ENCODE results near the gene IZUMO1. TPM values are rescaled to one million over a fixed set of nuclear protein-coding genes. Genes with fewer than 3 reads are reported as not detected.
A peak's percentile ranks its signal among the peaks of the same experiment; 100 is the strongest.

Gene IZUMO1
- total RNA-seq, 2 donors from 2014 or later, result 1.6 to 14.5 TPM

DNA sequence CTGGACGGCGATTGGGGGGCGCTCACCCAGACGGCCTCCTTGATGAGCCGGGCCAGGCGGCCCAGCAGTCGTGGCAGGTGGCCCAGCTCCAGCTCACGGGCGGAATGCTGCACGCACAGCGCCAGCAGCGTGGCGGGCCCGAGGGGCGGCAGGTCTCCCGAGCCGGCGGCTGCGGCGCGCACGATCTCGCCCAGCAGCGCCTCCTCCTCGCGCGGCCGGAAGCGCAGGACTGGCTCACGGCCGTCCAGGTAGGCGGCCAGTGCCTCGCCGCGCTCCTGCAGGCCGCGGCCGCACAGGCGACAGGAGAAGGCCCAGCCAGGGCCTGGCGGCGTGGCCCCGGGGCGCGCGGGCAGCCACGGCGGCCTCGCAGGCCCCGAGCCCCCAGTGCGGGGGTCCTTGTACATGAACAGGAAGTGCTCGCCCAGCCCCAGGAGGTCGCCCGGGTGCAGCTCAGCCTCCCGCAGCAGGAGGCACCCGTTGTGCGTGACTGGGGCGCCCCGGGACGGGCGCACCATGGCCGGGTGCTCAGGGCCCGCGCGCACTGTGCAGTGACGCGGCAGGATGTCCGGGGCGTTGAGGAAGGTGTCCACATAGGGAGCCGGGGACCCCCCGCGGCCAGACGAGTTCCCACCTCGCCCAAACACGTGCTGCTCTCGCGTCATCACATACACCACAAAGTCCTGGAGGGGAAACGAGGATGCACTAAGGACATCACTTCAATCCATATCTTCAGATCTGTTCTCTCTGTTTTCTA is 17.6 kb downstream of the IZUMO1 start:
- no peak for TF ChIP-seq POLR2A (IDR thresholded peaks at IDR 0.05)
- intact Hi-C loops (cut with DNase I), result no loop called here
- H3K9me3 ChIP-seq, result no peaks in the 10 kb centered on the region
- ATAC-seq (peak; percentile 36), DNase-seq (no peak)
- H3K4me1 ChIP-seq, result peaks cover 12% of the 10 kb centered on the region
- H3K4me3 ChIP-seq, result no peak overlapping the region
- no peaks in the 10 kb centered on the region for H3K36me3 ChIP-seq (replicated peaks in 1 of 2; ENCODE audit: insufficient read depth in 1 of 2, low read depth in 2 of 2)
- H3K27me3 ChIP-seq, result no peaks in the 10 kb centered on the region
- peak overlapping the region in 1 of 4 donors; percentile 26 for H3K27ac ChIP-seq
- WGBS, 2 donors, result 67 to 74% methylated on average over 14 to 72 of the region's 77 CpGs

DNA sequence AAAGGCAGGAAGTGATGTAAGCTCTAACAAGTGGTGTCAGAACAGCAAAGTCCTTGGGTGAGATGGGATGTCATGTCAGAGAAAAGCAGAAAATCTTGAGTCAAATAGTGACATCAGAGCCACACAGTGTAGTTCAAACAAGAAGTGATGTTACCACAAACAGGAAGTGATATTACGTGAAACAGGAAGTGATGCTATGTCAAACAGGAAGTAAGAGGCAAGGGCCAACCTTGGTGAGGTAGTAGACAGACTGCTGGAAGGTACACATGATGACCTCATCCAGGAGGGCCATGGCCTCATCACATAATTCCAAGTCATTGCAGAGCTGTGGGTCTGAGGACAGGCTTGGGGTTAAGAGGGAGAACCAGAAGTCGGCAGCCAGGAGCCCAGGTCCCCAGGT is 20.2 kb downstream of the IZUMO1 start:
- no peak for DNase-seq
- intact Hi-C loops (cut with DNase I), result no loop called here
- H3K36me3 ChIP-seq (replicated peaks in 1 of 2; ENCODE audit: insufficient read depth in 1 of 2, low read depth in 2 of 2), result no peaks in the 10 kb centered on the region
- peak overlapping the region in 1 of 4 donors; percentile 9 for H3K27ac ChIP-seq
- no peaks in the 10 kb centered on the region for H3K9me3 ChIP-seq
- 67 to 81% methylated on average over 2 of the region's 2 CpGs for WGBS, 2 donors
- H3K27me3 ChIP-seq, result no peaks in the 10 kb centered on the region
- H3K4me1 ChIP-seq, result peaks cover 12% of the 10 kb centered on the region
- TF ChIP-seq POLR2A (IDR thresholded peaks at IDR 0.05), result no peak
- TF ChIP-seq, protein P1, sequence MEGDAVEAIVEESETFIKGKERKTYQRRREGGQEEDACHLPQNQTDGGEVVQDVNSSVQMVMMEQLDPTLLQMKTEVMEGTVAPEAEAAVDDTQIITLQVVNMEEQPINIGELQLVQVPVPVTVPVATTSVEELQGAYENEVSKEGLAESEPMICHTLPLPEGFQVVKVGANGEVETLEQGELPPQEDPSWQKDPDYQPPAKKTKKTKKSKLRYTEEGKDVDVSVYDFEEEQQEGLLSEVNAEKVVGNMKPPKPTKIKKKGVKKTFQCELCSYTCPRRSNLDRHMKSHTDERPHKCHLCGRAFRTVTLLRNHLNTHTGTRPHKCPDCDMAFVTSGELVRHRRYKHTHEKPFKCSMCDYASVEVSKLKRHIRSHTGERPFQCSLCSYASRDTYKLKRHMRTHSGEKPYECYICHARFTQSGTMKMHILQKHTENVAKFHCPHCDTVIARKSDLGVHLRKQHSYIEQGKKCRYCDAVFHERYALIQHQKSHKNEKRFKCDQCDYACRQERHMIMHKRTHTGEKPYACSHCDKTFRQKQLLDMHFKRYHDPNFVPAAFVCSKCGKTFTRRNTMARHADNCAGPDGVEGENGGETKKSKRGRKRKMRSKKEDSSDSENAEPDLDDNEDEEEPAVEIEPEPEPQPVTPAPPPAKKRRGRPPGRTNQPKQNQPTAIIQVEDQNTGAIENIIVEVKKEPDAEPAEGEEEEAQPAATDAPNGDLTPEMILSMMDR (IDR thresholded peaks at IDR 0.05), result no peak
- no peak for ATAC-seq
- H3K4me3 ChIP-seq, result no peak overlapping the region

DNA sequence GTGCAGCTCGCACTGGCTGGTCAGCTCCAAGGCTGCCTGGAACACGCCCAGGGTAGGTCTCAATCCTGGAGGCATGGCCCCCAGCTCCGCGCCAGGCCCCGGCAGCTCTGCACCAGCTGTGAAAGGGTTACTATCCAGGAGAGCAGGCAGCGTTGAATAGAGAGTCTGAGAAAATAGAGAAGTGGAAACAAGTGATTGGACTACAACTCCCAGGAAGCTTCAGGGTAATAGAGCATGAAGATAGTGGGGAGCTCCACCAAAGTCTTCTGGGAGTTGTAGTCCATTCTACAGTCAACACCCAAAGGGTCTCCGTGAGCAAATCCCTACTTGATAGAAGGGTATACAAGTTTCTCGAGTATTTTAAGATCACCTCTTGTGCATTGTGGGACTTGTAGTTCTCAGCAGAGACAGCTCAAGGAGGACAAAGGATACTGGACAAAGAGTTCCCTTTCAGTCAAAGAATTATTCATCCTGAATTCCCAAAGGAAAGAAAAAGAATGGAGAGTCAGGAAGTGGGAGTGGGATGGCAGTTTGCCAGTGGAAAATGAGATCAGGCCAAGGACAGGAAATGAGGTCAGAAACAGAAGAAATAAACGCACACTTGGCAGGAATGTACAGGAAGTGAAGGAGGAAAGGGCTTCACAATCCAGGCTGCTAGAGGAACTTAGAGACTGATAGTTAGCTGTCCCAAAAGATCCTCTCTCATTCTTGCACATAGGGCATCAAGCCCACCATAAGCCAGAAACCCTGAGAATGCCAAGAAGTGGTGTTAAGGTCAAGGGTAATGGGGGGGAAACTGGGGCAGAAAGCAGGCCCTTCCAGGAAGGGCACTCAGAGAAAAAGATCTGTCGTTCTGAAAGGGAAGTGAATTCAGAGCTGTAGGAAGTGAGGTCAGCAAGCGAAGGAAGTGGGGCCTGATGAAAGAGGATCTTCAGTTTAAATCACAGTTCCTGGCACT is 21.6 kb downstream of the IZUMO1 start:
- intact Hi-C loops (cut with DNase I), result no loop called here
- Histone ChIP-seq H3K27ac (peak overlapping the region in 2 of 4 donors; percentile 53 to 65), H3K9me3 (no peaks in the 10 kb centered on the region), H3K27me3 (no peaks in the 10 kb centered on the region), H3K4me3 (no peak overlapping the region), H3K4me1 (peaks cover 22% of the 10 kb centered on the region), H3K36me3 (replicated peaks in 1 of 2; ENCODE audit: insufficient read depth in 1 of 2, low read depth in 2 of 2) (no peaks in the 10 kb centered on the region)
- no peak for ATAC-seq
- 56 to 67% methylated on average over 11 of the region's 11 CpGs for WGBS, 2 donors
- TF ChIP-seq, protein P1 (IDR thresholded peaks at IDR 0.05), result no peak
- peak; percentile 46 to 62 (median 57) for DNase-seq

DNA sequence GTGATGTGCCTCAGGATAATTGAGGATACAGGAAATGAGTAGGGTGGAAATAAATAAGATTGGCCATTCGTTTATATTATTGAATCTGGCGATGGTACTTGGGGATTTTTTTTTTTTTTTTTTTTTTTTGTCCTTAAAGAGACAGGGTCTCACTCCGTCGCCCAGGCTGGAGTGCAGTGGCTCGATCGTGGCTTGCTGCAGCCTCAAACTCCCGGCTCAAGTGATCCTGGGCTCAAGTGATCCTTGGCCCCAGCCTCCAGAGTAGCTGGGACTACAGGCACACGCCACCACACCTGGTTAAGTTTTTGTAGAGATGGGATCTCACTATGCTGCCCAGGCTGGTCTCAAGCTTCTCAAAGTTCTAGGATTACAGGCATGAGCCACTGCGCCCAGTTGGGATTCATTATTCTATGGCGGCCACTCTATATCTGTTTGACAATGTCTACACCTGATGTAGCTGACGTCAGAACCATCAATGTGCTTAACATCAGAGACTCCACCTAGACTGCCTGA is 24.5 kb downstream of the IZUMO1 start:
- Histone ChIP-seq H3K36me3 (replicated peaks in 1 of 2; ENCODE audit: insufficient read depth in 1 of 2, low read depth in 2 of 2) (no peaks in the 10 kb centered on the region), H3K4me3 (no peak overlapping the region), H3K9me3 (no peaks in the 10 kb centered on the region), H3K27me3 (no peaks in the 10 kb centered on the region), H3K4me1 (peaks cover 27% of the 10 kb centered on the region), H3K27ac (no peak overlapping the region)
- intact Hi-C loops (cut with DNase I), result no loop called here
- TF ChIP-seq, protein P1 (IDR thresholded peaks at IDR 0.05), result no peak
- TF ChIP-seq POLR2A (IDR thresholded peaks at IDR 0.05), result no peak
- ATAC-seq (no peak), DNase-seq (no peak)
- 79 to 81% methylated on average over 11 of the region's 11 CpGs for WGBS, 2 donors
